Spleen (tissue), 7 donors: ENCODE data around the gene TFPT.

Experiments
- POLR2A ChIP-seq, 3 donors: fragments of 450-650 bp; IDR thresholded peaks; one replicate each; pipeline ENCODE4 v1.5.1; 2017; ENCODE audit warnings: antibody characterized with exemption in 3 of 3, mild to moderate bottlenecking in 1 of 3
- TF ChIP-seq, protein P1 (sequence below), 11 experiments: fragments of 200-600 bp in 7 of 11; fragments of 450-650 bp in 4 of 11; sonication (generic) in 4 of 11; IDR thresholded peaks in 8 of 11; conservative IDR thresholded peaks in 3 of 11; 1 replicate in 7 of 11; 2 replicates in 4 of 11; pipeline versions ENCODE4 v1.4.0 to v1.8.0; 2016 to 2021; ENCODE audit warnings: antibody characterized with exemption in 11 of 11, inconsistent platforms in 4 of 11, mild to moderate bottlenecking in 1 of 11
- donor health status: DM: no; HTN: no; CAD: no; lungs with moderate emphysema.
- donor health status: DM: no; HTN: no; CAD: no.
- donor health status: DM: no; HTN: no; CAD: no.

DNA sequence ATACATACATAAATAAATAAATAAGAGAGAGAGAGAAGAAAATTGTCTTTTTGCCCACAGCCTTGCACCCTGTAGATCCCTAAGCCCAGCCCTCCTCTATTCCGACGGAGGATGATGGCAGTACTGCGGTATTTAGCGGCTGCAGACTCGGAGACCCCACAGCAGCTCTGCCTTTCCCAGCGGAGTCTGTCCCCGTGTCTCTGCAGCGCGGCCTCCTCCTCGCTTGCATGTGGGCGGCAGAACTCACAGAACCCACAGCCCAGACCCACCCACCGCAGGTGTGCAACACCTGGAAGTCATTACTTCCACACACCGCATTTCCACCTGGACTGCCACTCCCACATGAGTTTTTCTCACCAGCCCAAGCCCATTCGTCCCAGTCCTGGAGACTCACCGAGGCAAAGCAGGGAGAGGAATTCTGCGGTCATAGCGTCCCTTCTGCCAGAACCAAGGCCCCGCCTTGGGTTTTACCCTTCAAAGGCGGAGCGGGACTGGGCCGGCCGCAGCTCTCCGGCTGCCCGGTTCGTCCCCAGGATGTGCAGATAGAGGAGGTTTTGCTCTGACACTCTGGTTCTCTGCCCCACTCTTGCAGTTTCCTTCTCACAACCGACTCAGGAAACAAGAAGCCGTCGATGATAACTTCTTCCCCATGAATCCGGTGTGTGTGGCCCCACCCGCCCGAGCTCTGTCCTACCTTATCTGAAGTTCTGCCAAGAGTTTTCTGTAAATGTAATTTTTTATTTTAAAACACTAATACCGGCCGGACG, 51.9 kb downstream of the TFPT start, which contains the start of gene VSTM1:
- TF ChIP-seq, protein P1, sequence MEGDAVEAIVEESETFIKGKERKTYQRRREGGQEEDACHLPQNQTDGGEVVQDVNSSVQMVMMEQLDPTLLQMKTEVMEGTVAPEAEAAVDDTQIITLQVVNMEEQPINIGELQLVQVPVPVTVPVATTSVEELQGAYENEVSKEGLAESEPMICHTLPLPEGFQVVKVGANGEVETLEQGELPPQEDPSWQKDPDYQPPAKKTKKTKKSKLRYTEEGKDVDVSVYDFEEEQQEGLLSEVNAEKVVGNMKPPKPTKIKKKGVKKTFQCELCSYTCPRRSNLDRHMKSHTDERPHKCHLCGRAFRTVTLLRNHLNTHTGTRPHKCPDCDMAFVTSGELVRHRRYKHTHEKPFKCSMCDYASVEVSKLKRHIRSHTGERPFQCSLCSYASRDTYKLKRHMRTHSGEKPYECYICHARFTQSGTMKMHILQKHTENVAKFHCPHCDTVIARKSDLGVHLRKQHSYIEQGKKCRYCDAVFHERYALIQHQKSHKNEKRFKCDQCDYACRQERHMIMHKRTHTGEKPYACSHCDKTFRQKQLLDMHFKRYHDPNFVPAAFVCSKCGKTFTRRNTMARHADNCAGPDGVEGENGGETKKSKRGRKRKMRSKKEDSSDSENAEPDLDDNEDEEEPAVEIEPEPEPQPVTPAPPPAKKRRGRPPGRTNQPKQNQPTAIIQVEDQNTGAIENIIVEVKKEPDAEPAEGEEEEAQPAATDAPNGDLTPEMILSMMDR (IDR thresholded peaks at IDR 0.05 in 8 of 11, conservative IDR thresholded peaks at IDR 0.05 in 3 of 11): no peak
- no peak for TF ChIP-seq POLR2A (IDR thresholded peaks at IDR 0.05)
